Chondrocyte (in vitro differentiated cells): ENCODE data around the gene SNF8. TPM values are rescaled to one million over a fixed set of nuclear protein-coding genes. Genes with fewer than 3 reads are reported as not detected.
A peak's percentile ranks its signal among the peaks of the same experiment; 100 is the strongest.

ENCODE experiments used
- DNase-seq: peaks from one replicate; pipeline ENCODE4 v3.0.0; 2021; ENCODE audit warnings: mixed read lengths, low spot score
- H3K27ac Mint-ChIP-seq: one replicate; pipeline ENCODE4 v1.8.0; 2021; ENCODE audit warnings: mild to moderate bottlenecking, moderate library complexity, mixed read lengths; ENCODE audit not compliant: unreplicated experiment
- H3K27me3 Mint-ChIP-seq: 2 replicates; pipeline ENCODE4 v1.8.0; 2021; ENCODE audit warnings: low read depth, mixed read lengths
- H3K36me3 Mint-ChIP-seq: 2 replicates; pipeline ENCODE4 v1.8.0; 2021; ENCODE audit warnings: low read depth, mixed read lengths
- H3K4me1 Mint-ChIP-seq: 2 replicates; pipeline ENCODE4 v1.8.0; 2021; ENCODE audit warnings: low read depth, mild to moderate bottlenecking, mixed read lengths
- H3K4me3 Mint-ChIP-seq: one replicate; pipeline ENCODE4 v1.8.0; 2021; ENCODE audit warnings: mild to moderate bottlenecking, moderate library complexity, mixed read lengths; ENCODE audit not compliant: unreplicated experiment
- H3K9me3 Mint-ChIP-seq: 2 replicates; pipeline ENCODE4 v1.8.0; 2021; ENCODE audit warnings: low read depth, mixed read lengths
- CTCF ChIP-seq: fragments of 200-600 bp; sonication (generic); IDR thresholded peaks from 2 replicates; pipeline ENCODE4 v1.5.0; 2021; ENCODE audit warnings: antibody characterized with exemption, mild to moderate bottlenecking, moderate library complexity
- total RNA-seq: library from RNA; stranded (reverse); gene quantifications from 3 replicates; pipeline ENCODE4 v1.2.1, GENCODE V29; 2021

SNF8 gene
- total RNA-seq, 1 donor from 2014 or later = 126 TPM

DNA sequence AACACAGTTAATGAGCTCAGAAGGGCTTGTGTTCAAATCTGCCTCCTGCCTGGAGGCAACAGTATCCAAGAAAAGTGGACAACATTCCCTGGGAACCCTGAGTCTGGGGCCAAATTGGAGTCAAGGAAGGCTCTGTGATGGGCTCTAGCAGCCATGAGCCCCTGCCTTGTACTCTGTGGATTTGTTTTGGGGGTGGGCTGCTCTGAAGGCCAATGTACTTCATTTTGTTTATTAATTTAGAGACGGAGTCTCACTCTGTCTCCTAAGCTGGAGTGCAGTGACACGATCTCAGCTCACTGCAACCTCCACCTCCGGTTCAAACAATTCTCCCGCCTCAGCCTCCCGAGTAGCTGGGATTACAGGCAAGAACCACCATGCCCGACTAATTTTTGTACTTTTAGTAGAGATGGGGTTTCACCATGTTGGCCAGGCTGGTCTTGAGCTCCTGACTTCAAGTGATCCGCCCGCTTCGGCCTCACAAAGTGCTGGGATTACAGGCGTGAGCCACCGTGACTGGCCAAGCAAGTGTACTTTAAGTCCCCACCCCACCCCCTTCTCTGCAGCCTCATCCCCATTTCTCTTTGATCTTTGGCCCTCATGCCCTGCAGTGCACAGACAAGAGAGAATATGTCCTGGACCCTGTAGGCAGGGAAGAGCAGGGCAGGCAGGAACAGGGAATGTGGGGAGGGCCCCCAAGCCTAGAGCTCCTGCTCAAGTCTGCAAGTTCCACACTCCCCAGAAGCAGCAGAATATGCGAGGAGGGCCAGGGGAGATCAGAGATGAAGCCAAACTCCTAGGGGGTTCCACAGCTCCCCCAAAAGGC, 26.4 kb upstream of the SNF8 start:
- no peak for TF ChIP-seq CTCF
- H3K27ac Mint-ChIP-seq = peak overlapping the region; percentile 92
- peaks cover 43% of the 10 kb centered on the region for H3K4me1 Mint-ChIP-seq
- H3K27me3 Mint-ChIP-seq = no peaks in the 10 kb centered on the region
- H3K4me3 Mint-ChIP-seq = no peak overlapping the region
- no peaks in the 10 kb centered on the region for H3K36me3 Mint-ChIP-seq
- H3K9me3 Mint-ChIP-seq = no peaks in the 10 kb centered on the region
- DNase-seq = peak; percentile 51

- Mint-ChIP-seq H3K27me3 (no peaks in the 10 kb centered on the region), H3K4me3 (no peak overlapping the region), H3K4me1 (peaks cover 43% of the 10 kb centered on the region), H3K9me3 (no peaks in the 10 kb centered on the region), H3K36me3 (no peaks in the 10 kb centered on the region), H3K27ac (no peak overlapping the region)
- peak; percentile 65 for DNase-seq
- TF ChIP-seq CTCF = no peak
Observed at GRCh38 chr17:48970224-48970623, 25.6 kb upstream of the SNF8 start.

DNA sequence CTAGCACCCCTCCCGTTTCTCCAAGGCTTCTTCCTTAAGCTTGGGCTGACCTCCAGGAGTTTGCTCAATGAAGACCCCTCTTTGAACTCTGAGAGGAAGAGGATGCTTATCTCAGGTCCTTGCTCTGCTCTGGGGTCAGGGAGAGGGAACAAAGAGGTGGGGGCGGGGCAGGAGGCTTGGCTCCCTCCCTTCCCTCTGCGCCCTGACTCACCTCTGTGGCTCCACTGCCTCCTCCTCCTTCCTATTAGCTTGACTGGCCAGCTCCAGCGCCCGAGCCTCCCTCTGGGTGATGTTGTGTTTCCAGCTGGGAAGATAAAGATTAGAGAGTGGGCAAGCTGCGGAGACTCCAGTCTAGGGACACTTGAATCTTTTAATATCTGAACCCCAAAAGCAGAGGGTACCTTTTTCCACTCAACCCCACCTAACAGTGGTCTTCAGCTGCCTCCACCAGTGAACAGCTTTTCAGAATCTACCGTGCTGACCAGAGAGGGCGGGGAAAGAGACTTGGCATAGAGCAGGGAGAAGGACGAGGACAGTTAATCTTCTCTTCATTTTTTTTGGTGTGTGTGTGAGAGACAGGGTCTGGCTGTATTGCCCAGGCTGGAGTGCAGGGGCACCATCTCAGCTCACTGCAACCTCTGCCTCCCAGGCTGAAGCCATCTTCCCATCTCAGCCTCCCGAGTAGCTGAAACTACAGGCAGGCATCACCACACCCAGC, 17.0 kb upstream of the SNF8 start:
- no peaks in the 10 kb centered on the region for H3K36me3 Mint-ChIP-seq
- H3K27me3 Mint-ChIP-seq = no peaks in the 10 kb centered on the region
- no peak for TF ChIP-seq CTCF
- no peaks in the 10 kb centered on the region for H3K9me3 Mint-ChIP-seq
- no peak for DNase-seq
- peak overlapping the region; percentile 27 for H3K27ac Mint-ChIP-seq
- H3K4me1 Mint-ChIP-seq = peaks cover 15% of the 10 kb centered on the region
- H3K4me3 Mint-ChIP-seq = no peak overlapping the region

GRCh38 chr17:48960834-48961515, 16.3 kb upstream of the SNF8 start:
- no peaks in the 10 kb centered on the region for H3K27me3 Mint-ChIP-seq
- H3K4me3 Mint-ChIP-seq = no peak overlapping the region
- TF ChIP-seq CTCF = no peak
- peak overlapping the region; percentile 29 for H3K27ac Mint-ChIP-seq
- H3K36me3 Mint-ChIP-seq = no peaks in the 10 kb centered on the region
- H3K4me1 Mint-ChIP-seq = peaks cover 15% of the 10 kb centered on the region
- no peak for DNase-seq
- H3K9me3 Mint-ChIP-seq = no peaks in the 10 kb centered on the region

- H3K4me3 Mint-ChIP-seq = no peak overlapping the region
- H3K27ac Mint-ChIP-seq = no peak overlapping the region
- TF ChIP-seq CTCF = peak; percentile 73
- no peaks in the 10 kb centered on the region for H3K36me3 Mint-ChIP-seq
- H3K9me3 Mint-ChIP-seq = no peaks in the 10 kb centered on the region
- peaks cover 3% of the 10 kb centered on the region for H3K4me1 Mint-ChIP-seq
- no peak for DNase-seq
- no peaks in the 10 kb centered on the region for H3K27me3 Mint-ChIP-seq
Observed at GRCh38 chr17:48954300-48954755, 9.7 kb upstream of the SNF8 start.
